Activated T-helper 1 cell treated with Interleukin-2 at 50 U/mL for 16 hours (primary cell): ENCODE data around the gene NUDCD3.

Experiments used
- DNase-seq: peaks from one replicate; pipeline ENCODE4 v3.0.0-alpha.2; 2020; ENCODE audit warnings: low read depth

Gene NUDCD3

DNA sequence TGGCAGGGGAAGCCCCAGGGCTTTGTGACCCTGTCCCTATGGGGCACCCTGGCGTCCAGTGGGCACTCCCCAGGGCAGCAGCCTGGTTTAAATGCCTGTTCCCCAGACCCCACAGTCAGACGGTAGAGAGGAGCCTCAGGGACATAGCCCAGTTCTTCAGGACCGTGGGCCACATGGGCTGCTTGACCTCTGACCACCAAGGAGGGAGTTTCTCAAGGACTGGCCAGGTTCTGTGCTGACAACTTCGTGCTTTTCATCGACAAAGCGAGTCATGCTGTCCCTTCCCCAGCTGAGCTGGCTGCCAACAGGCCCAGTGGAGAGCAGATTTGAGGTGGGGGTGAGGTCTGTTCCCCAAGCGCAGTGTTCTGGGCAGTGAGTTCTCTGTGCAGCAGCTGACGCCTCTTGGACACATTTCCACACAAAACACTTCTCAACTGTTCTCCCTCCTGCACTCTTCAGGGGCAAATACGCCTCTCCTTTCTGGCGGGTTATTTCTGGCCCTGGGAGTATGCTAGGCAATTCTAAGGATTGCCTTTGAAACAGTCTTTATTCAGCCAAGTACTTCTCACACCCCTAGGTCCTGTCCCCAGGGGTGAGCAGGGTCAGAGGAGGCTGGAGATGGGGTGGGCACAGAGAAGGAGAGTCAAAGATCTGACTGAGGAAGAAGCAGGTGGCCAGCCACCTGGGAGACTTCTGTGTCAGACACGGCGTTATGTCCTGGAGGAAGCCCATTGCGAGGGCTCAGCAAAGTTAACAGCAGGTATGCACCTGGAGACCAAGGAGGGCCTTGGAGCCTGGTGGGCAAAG is 107.8 kb downstream of the NUDCD3 start:
- no peak for DNase-seq

DNA sequence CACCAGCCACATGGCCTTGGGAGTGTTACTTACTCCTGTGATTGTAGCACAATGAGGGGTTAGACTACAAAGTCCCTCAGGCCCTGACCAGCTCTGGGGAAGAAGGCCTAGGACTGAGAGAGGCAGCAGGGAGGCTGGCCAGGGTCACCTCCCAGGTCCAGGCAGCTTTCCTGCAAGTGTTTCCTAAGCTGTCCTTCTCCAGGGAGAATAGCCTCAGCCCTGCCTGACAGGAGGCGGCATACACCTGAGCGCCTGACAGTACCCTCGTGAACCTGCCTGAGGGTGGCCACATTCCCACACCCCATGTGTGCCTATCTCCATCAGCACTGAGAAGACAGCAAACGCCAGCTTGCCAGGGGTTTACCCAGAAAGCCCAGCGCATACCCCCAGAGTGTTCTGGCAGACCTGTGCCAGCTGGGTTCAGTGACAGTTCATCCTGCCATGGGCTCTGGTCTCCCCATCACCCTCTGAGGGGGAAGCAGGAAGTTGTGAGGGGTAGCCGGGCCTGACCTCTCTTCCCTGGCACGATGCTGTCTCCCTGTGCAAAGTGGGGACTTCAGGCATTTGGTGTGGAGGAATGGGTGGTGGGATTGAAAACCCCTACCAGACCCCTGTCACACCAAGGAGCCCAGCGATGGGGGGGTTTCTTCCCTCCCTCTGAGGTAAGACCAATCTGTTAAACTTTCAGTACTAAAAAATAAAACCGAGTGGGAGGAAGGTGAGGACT is 108.8 kb downstream of the NUDCD3 start:
- no peak for DNase-seq

DNA sequence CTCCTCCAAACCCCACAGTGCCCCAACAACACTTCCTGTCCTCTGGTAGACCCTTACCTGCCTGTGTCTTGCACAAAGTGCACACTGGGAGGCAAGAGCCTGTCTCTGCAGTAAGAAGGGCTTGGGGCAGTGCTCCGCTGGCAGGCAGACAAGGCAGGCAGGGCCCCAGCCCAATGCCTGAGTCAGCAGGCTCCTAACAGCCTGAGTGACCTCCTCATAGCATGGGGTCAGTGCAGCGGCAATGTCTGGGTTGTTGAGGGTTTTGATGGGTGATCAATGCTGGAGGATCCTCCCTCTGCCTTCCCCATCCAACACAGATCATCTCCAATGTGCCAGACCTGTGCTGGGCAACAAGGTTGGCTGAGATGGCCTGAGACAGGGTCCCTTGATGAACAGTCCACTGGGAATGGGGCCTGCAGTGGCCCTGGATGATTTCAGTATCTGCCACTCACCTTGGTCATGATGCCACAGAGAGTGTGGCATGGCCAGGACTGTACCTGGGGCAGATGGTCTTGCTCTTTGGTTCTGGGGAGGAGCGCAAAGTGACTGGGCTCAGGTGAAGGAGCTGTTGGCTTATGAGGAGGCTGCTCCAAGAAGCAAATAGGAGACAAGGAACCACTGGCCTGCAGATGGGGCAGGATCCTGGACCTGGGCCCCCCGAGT is 109.5 kb downstream of the NUDCD3 start:
- no peak for DNase-seq

- DNase-seq: no peak
Observed at GRCh38 chr7:44380189-44380830, 110.1 kb downstream of the NUDCD3 start.

DNA sequence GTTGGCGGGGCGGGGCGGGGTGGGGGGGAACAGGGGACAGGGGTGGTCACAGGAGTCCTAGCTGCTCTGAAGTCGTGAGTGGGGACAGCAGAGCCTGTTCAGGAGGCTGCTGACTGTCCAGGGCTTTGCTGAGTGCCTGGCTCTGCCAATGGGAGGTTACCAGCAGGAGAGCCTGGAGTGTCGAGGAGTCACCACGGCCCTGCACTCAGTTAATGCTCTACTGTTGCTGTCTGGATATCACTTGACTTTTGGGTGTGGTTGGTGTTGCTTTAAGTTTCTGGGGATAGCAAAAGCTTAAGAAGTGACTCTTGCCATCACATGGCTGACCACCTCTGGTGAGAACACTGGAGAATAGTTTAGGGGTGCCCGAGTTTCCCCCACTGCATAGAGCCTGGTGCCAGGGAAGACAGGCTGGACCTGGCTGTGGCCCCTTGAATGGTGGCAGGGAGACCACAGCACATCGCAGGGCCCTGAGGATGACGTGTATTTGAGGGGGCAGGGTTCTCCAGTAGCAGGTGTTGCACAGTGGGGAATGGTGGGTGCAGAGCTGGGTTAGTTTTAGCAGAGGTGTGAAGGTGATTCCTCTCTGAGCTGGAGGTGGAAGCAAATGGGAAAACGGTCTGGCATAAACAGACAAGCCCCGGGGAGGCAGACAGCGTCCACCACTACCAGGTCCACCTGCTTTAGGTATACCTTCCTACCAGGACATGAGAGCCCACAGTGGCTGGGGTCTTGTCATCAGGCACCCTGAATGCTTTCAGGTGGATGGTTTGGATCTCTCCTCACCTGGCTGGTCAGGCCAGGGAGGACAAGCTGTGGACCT is 110.9 kb downstream of the NUDCD3 start:
- DNase-seq: no peak

- no peak for DNase-seq
Observed at GRCh38 chr7:44378744-44379143, 111.7 kb downstream of the NUDCD3 start.

- DNase-seq: no peak
Observed at GRCh38 chr7:44377681-44378421, 112.6 kb downstream of the NUDCD3 start.

DNA sequence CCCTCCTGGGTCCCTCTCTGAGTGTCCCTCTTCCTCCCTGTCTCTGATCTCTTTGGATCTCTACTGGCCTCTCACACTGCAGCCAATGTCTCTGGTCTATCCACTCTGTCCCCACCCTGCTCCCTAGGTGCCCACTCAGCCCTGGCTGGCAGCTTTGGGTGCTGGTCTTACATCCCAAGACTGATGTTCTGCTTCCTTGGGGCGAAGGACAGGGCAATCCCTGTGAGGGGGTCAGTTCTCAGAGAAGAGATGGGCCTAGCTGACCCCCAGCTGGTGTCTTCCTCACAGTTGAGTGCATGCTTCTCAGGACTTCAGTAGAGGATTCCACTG is 113.4 kb downstream of the NUDCD3 start:
- DNase-seq: no peak

GRCh38 chr7:44376429-44377133 is 113.9 kb downstream of the NUDCD3 start:
- no peak for DNase-seq

GRCh38 chr7:44375926-44376342 is 114.5 kb downstream of the NUDCD3 start:
- no peak for DNase-seq

- no peak for DNase-seq
Observed at GRCh38 chr7:44375236-44375699, 115.2 kb downstream of the NUDCD3 start.

DNA sequence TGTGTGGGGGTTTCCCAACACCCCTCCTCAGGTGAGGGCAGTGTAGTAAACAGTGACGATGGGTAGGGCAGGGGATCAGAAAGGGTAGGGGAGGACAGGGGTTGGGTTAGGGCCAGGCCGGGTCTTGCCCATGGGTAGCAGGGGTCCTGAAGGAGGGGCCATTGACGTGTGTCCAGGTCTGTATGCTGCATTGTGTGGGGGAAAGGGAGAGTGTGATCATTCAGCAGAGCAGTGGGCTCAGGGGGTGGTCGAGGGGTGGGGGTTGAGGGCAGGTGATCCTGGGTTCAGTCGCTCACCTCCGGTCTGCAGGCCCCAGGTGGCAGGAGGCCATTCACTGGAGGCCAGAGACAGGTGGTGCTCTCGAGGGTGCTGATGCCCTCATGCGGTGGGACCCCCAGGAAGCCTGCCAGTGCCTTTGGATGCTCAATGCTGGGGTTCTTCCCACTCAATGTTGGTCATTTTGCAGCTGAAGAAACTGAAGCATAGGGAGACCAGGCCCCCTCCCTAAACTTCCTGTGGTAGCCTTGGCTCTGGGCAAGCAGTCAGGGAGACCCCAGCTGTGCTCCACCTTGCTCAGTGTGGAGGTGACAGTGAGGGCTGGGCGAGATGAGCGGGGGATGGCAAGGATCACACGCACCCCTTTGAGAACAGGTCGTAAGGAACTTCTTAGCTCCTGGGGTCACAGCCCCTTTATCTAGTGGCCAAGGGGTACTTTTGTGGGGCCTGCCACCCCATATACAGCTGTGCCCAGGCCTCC is 116.3 kb downstream of the NUDCD3 start:
- DNase-seq: no peak

DNA sequence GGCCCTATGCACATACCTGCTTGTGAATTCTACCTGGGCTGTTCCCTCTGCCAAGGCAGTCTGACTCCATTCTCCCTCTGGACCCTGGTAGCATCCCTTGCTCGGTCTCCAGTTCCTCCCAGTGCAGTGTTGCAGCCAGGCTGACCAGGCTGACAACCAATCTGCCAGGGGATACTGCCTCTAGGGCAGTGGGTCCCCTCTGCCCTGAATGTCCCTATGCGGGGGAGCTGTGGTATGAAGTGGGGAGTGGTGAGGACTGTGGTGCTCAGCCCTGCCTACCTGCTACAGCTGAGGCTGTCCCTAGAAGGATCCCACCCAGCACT is 117.1 kb downstream of the NUDCD3 start:
- DNase-seq: no peak

DNA sequence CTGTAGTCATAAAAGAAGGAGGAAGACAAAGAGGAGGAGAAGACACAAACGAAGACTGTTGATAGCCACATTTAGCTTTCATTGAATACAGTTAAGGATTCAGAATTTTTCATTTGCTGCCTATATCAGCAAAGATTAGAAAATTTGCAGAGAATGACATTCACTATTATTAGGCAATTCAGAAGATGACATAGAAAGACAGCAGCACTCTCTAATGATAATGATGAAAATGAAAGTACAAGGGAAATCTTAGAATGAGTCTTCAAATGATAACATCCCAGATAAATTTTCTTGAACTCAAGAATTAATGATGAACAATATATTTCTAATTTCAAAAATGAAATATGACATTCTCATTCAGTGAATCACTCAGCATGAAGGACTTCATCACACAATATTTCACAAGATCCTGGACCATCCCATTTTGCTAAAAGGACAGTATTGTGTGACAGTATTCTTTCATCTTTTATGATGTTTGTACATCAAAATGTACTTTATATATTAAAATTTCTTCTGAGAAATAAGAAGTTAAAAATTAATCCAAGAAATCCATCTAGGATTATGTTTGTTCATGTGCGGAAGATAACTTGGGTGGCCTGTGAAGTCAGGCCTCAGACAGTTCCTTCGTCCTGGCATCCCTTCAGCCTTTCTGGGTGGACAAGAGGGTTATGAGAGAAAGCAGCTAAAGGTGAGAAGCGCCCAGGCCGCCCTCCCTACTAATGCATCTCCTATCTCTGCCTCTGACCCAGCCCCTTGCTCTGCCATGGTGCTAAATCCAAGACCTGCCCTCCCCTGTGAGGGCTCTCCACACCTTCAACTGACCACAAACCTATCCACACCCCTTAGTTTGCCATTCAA is 117.7 kb downstream of the NUDCD3 start:
- no peak for DNase-seq

- DNase-seq: no peak
Observed at GRCh38 chr7:44368885-44369284, 121.6 kb downstream of the NUDCD3 start.

DNA sequence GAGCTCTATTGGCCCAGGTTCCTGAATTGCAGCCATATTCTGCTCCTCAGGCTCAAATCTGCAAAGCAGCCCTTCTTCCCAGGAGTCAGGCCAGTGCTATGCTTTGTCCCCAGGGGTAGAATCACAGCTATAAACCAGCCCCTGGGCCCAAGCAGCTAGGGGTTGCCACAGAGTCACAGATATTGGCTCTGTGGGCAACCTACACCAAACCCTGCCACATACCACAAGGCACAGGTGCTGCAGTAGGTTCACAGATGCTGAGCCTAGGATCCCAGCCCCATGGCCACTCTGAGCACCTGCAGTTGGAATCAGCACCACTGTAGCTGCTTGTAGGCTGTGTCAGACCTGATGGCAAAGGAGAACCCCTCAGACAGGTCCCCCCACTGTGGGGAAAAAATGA is 122.0 kb downstream of the NUDCD3 start:
- DNase-seq: no peak

GRCh38 chr7:44367475-44368043 is 122.9 kb downstream of the NUDCD3 start:
- DNase-seq: no peak

GRCh38 chr7:44366986-44367385 is 123.5 kb downstream of the NUDCD3 start:
- no peak for DNase-seq
